ENCODE results near the gene PHF12.

DNA sequence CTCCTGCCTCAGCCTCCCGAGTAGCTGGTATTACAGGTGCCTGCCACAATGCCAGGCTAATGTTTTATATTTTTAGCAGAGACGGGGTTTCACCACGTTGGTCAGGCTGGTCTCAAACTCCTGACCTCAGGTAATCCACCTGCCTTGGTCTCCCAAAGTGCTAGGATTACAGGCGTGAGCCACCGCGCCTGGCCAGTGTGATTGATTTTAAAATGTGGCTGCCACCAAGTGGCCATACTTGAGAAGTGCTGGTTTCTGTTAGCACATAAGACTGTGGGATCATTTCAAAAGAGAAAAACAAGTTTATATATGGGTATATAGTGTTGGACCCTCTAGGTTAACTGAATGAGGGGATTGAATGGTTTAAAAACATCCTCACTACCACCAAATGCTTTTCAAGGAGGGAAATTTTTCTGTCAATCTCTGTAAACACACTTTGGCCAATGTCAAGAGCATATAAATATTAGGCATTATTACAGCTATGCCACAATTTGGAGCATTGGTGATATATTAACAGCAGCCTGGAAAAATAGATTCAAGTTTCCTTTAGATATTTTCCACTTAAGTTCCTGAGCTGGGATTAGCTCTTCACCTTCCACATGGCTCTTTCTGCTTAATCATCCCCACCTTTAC is 34.9 kb downstream of the PHF12 start:
- TF ChIP-seq, protein P1, sequence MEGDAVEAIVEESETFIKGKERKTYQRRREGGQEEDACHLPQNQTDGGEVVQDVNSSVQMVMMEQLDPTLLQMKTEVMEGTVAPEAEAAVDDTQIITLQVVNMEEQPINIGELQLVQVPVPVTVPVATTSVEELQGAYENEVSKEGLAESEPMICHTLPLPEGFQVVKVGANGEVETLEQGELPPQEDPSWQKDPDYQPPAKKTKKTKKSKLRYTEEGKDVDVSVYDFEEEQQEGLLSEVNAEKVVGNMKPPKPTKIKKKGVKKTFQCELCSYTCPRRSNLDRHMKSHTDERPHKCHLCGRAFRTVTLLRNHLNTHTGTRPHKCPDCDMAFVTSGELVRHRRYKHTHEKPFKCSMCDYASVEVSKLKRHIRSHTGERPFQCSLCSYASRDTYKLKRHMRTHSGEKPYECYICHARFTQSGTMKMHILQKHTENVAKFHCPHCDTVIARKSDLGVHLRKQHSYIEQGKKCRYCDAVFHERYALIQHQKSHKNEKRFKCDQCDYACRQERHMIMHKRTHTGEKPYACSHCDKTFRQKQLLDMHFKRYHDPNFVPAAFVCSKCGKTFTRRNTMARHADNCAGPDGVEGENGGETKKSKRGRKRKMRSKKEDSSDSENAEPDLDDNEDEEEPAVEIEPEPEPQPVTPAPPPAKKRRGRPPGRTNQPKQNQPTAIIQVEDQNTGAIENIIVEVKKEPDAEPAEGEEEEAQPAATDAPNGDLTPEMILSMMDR (IDR thresholded peaks at IDR 0.05; ENCODE audit: low read depth, low read length) = peak; percentile 62
- TF ChIP-seq EZH2phosphoT487 (IDR thresholded peaks at IDR 0.05; ENCODE audit: low read depth) = no peak

Data from OCI-LY3 (cell line).